Stimulated activated CD4-positive, alpha-beta T cell treated with anti-CD3 and anti-CD28 coated beads, Interleukin-1b, Interleukin-23, amount 100 ng/mL, for 48 hours (primary cell): ENCODE results near the gene FAM184A.
"Not testable (repeated sequence)": the region's sequence is repeated elsewhere in the genome, so short reads cannot be mapped to it uniquely, and the experiment has no call there.

Experiments
- DNase-seq: peaks from one replicate; pipeline ENCODE4 v3.0.0-alpha.2; 2020

FAM184A gene

GRCh38 chr6:119006974-119007373, 71.5 kb downstream of the FAM184A start:
- no peak for DNase-seq

- DNase-seq = no peak
These were observed 76.4 kb downstream of the FAM184A start for GRCh38 chr6:119002069-119002468.

GRCh38 chr6:118999494-119000040, 78.9 kb downstream of the FAM184A start:
- DNase-seq = no peak

GRCh38 chr6:118997426-118997825, 81.0 kb downstream of the FAM184A start:
- not testable (repeated sequence) for DNase-seq

GRCh38 chr6:118996289-118996820, 82.1 kb downstream of the FAM184A start:
- DNase-seq = no peak

GRCh38 chr6:118993803-118994251, 84.6 kb downstream of the FAM184A start:
- DNase-seq = no peak

- no peak for DNase-seq
These were observed 85.1 kb downstream of the FAM184A start for GRCh38 chr6:118993358-118993757.

- DNase-seq = no peak
These were observed 86.2 kb downstream of the FAM184A start for GRCh38 chr6:118992186-118992795.

- no peak for DNase-seq
These were observed 92.2 kb downstream of the FAM184A start for GRCh38 chr6:118986312-118986711.

- no peak for DNase-seq
These were observed 93.2 kb downstream of the FAM184A start for GRCh38 chr6:118985123-118985830.

- DNase-seq = no peak
These were observed 94.1 kb downstream of the FAM184A start for GRCh38 chr6:118984342-118984741.

- no peak for DNase-seq
These were observed 95.9 kb downstream of the FAM184A start for GRCh38 chr6:118982575-118982911.

- DNase-seq = no peak
These were observed 96.4 kb downstream of the FAM184A start for GRCh38 chr6:118981884-118982574.

GRCh38 chr6:118980063-118980462, 98.4 kb downstream of the FAM184A start:
- DNase-seq = no peak

GRCh38 chr6:118974790-118975189, 103.7 kb downstream of the FAM184A start:
- DNase-seq = no peak

GRCh38 chr6:118971682-118972081, 106.8 kb downstream of the FAM184A start:
- no peak for DNase-seq

GRCh38 chr6:118970866-118971265, 107.6 kb downstream of the FAM184A start:
- DNase-seq = no peak

GRCh38 chr6:118968416-118968815, 110.0 kb downstream of the FAM184A start:
- DNase-seq = no peak

- DNase-seq = no peak
These were observed 111.2 kb downstream of the FAM184A start for GRCh38 chr6:118967239-118967638.

GRCh38 chr6:118965843-118966370, 112.6 kb downstream of the FAM184A start:
- no peak for DNase-seq

GRCh38 chr6:118965371-118965770, 113.1 kb downstream of the FAM184A start:
- no peak for DNase-seq

GRCh38 chr6:118963003-118963402, 115.5 kb downstream of the FAM184A start:
- DNase-seq = no peak

- no peak for DNase-seq
These were observed 118.6 kb downstream of the FAM184A start for GRCh38 chr6:118959903-118960302.
